ENCODE measurements around the gene POU6F2.

GRCh38 chr7:39468261-39468660, 490.6 kb downstream of the POU6F2 start:
- TF ChIP-seq CTCF (IDR thresholded peaks at IDR 0.05 in 2 of 3, conservative IDR thresholded peaks at IDR 0.05 in 1 of 3; ENCODE audit: borderline replicate concordance in 1 of 3, insufficient read depth in 1 of 3, low read depth in 2 of 3, low read length in 2 of 3) (no peak), FOSL1 (IDR thresholded peaks at IDR 0.05; ENCODE audit: low read depth) (no peak), JUND (IDR thresholded peaks at IDR 0.05) (no peak), POLR2A (IDR thresholded peaks at IDR 0.05; ENCODE audit: borderline replicate concordance, extremely low read depth, insufficient read depth, insufficient read length) (no peak)
